ENCODE measurements around the gene ZNF750.

Gene ZNF750

GRCh38 chr17:82832881-82833475, 6.8 kb downstream of the ZNF750 start:
- DNase-seq, result no peak

- DNase-seq, result no peak
Observed at GRCh38 chr17:82832411-82832810, 7.4 kb downstream of the ZNF750 start.

- DNase-seq, result no peak
Observed at GRCh38 chr17:82831818-82832200, 8.0 kb downstream of the ZNF750 start.

- no peak for DNase-seq
Observed at GRCh38 chr17:82831041-82831817, 8.6 kb downstream of the ZNF750 start.

GRCh38 chr17:82830249-82830661, 9.6 kb downstream of the ZNF750 start:
- DNase-seq, result no peak

- no peak for DNase-seq
Observed at GRCh38 chr17:82828875-82829487, 10.8 kb downstream of the ZNF750 start.

GRCh38 chr17:82826956-82827355, 12.9 kb downstream of the ZNF750 start:
- DNase-seq, result no peak

GRCh38 chr17:82826211-82826610, 13.6 kb downstream of the ZNF750 start:
- no peak for DNase-seq

GRCh38 chr17:82825540-82826124, 14.2 kb downstream of the ZNF750 start:
- no peak for DNase-seq

- DNase-seq, result no peak
Observed at GRCh38 chr17:82823004-82823403, 16.8 kb downstream of the ZNF750 start.

GRCh38 chr17:82822281-82822680, 17.5 kb downstream of the ZNF750 start:
- DNase-seq, result no peak

- DNase-seq, result no peak
Observed at GRCh38 chr17:82821554-82821953, 18.3 kb downstream of the ZNF750 start.

GRCh38 chr17:82820278-82821251, 19.3 kb downstream of the ZNF750 start:
- no peak for DNase-seq

GRCh38 chr17:82817947-82818346, 21.9 kb downstream of the ZNF750 start:
- no peak for DNase-seq

- DNase-seq, result no peak
Observed at GRCh38 chr17:82816358-82816757, 23.5 kb downstream of the ZNF750 start.

GRCh38 chr17:82815790-82816305, 24.0 kb downstream of the ZNF750 start:
- DNase-seq, result no peak

GRCh38 chr17:82815354-82815753, 24.5 kb downstream of the ZNF750 start:
- no peak for DNase-seq

- no peak for DNase-seq
Observed at GRCh38 chr17:82814834-82815233, 25.0 kb downstream of the ZNF750 start.

- no peak for DNase-seq
Observed at GRCh38 chr17:82813299-82814051, 26.3 kb downstream of the ZNF750 start.

GRCh38 chr17:82812601-82813000, 27.2 kb downstream of the ZNF750 start:
- DNase-seq, result no peak

- DNase-seq, result no peak
Observed at GRCh38 chr17:82812058-82812457, 27.8 kb downstream of the ZNF750 start.
